AG10803 (cell line): ENCODE data around the gene ZBTB12.

ENCODE experiments used
- DNase-seq: peaks from one replicate; pipeline ENCODE4 v3.0.0; 2010; ENCODE audit warnings: low read depth
- H3K4me3 ChIP-seq: 2 replicates; pipeline ENCODE4 v1.5.1; 2011; ENCODE audit warnings: mild to moderate bottlenecking, low read length, control low read depth
- CTCF ChIP-seq: conservative IDR thresholded peaks from 2 replicates; pipeline ENCODE4 v1.5.1; 2011; ENCODE audit warnings: mild to moderate bottlenecking, low read length, control low read depth, inconsistent platforms

The ZBTB12 gene

GRCh38 chr6:31946370-31946885 is 44.5 kb upstream of the ZBTB12 start:
- no peak for DNase-seq

GRCh38 chr6:31945507-31946369 is 43.9 kb upstream of the ZBTB12 start, which contains the start of gene CFB:
Gene CFB (plus strand): TSS chr6:31946095. CDS start chr6:31946222, 127 bp downstream.
- H3K4me3 ChIP-seq, result peak within 1 kb of the TSS; percentile 42
- TF ChIP-seq CTCF, result no peak
- peak; percentile 82 for DNase-seq

More at GRCh38 chr6:31946370-31946885, 44.5 kb upstream of the ZBTB12 start:
- peak overlapping the region; percentile 42 for H3K4me3 ChIP-seq
- no peak for TF ChIP-seq CTCF

GRCh38 chr6:31945154-31945506 is 43.2 kb upstream of the ZBTB12 start:
- TF ChIP-seq CTCF, result no peak
- H3K4me3 ChIP-seq, result peak overlapping the region; percentile 42
- DNase-seq, result no peak

- TF ChIP-seq CTCF, result no peak
- H3K4me3 ChIP-seq, result no peak overlapping the region
- DNase-seq, result no peak
Measured at GRCh38 chr6:31943742-31944141, 41.9 kb upstream of the ZBTB12 start.

GRCh38 chr6:31940256-31940664 is 38.4 kb upstream of the ZBTB12 start:
- H3K4me3 ChIP-seq, result no peak overlapping the region
- peak; percentile 38 for DNase-seq
- no peak; the same call in 1 of the 2 replicates for TF ChIP-seq CTCF

GRCh38 chr6:31935823-31936222 is 33.9 kb upstream of the ZBTB12 start:
- H3K4me3 ChIP-seq, result no peak overlapping the region
- no peak for DNase-seq
- no peak for TF ChIP-seq CTCF

GRCh38 chr6:31935021-31935420 is 33.1 kb upstream of the ZBTB12 start:
- H3K4me3 ChIP-seq, result no peak overlapping the region
- no peak for TF ChIP-seq CTCF

More at GRCh38 chr6:31935021-31935420, 33.1 kb upstream of the ZBTB12 start:
- no peak for DNase-seq
